Uterus (tissue), 2 donors: ENCODE data around the gene ANKRD11.
"Not testable (repeated sequence)": the region's sequence is repeated elsewhere in the genome, so short reads cannot be mapped to it uniquely, and the experiment has no call there.

Experiments used
- POLR2A ChIP-seq, 2 donors: fragments of 450-650 bp; IDR thresholded peaks; one replicate each; pipeline ENCODE4 v1.6.1; 2016; ENCODE audit warnings: antibody characterized with exemption in 2 of 2, mild to moderate bottlenecking in 1 of 2, moderate library complexity in 1 of 2
- TF ChIP-seq, protein P1 (sequence below), 4 experiments: fragments of 200-600 bp in 2 of 4; fragments of 450-650 bp in 2 of 4; sonication (generic) in 2 of 4; IDR thresholded peaks; one replicate each; pipeline ENCODE4 v1.5.1; 2016 to 2019; ENCODE audit warnings: antibody characterized with exemption in 4 of 4, mild to moderate bottlenecking in 2 of 4, moderate library complexity in 1 of 4

- TF ChIP-seq, protein P1, sequence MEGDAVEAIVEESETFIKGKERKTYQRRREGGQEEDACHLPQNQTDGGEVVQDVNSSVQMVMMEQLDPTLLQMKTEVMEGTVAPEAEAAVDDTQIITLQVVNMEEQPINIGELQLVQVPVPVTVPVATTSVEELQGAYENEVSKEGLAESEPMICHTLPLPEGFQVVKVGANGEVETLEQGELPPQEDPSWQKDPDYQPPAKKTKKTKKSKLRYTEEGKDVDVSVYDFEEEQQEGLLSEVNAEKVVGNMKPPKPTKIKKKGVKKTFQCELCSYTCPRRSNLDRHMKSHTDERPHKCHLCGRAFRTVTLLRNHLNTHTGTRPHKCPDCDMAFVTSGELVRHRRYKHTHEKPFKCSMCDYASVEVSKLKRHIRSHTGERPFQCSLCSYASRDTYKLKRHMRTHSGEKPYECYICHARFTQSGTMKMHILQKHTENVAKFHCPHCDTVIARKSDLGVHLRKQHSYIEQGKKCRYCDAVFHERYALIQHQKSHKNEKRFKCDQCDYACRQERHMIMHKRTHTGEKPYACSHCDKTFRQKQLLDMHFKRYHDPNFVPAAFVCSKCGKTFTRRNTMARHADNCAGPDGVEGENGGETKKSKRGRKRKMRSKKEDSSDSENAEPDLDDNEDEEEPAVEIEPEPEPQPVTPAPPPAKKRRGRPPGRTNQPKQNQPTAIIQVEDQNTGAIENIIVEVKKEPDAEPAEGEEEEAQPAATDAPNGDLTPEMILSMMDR (IDR thresholded peaks at IDR 0.05): not testable (repeated sequence)
- not testable (repeated sequence) for TF ChIP-seq POLR2A (IDR thresholded peaks at IDR 0.05)
Measured at GRCh38 chr16:89362540-89363223, 127.7 kb downstream of the ANKRD11 start.
